WTC11 (cell line): ENCODE results near the gene TMPRSS11F.

Source experiments
- AR ChIP-seq: fragments of 250-450 bp; sonication (Bioruptor Pico); IDR thresholded peaks from 2 replicates; pipeline ENCODE4 v1.9.0; 2021; ENCODE audit warnings: mild to moderate bottlenecking
- ATF1 ChIP-seq: sonication (generic); formaldehyde crosslinking; IDR thresholded peaks from 2 replicates; pipeline ENCODE4 v1.8.1; 2023; ENCODE audit warnings: mild to moderate bottlenecking, moderate library complexity, missing genetic modification reagents
- FOXJ3 ChIP-seq: sonication (generic); formaldehyde crosslinking; IDR thresholded peaks from 2 replicates; pipeline ENCODE4 v1.9.0; 2021; ENCODE audit warnings: missing genetic modification reagents, mild to moderate bottlenecking, borderline replicate concordance
- NR1H2 ChIP-seq: sonication (generic); formaldehyde crosslinking; IDR thresholded peaks from 2 replicates; pipeline ENCODE4 v1.9.0; 2021; ENCODE audit warnings: mild to moderate bottlenecking, moderate library complexity, missing genetic modification reagents
- NR3C1 ChIP-seq: sonication (generic); formaldehyde crosslinking; conservative IDR thresholded peaks from 2 replicates; pipeline ENCODE4 v1.8.1; 2023; ENCODE audit warnings: low read depth, mild to moderate bottlenecking, missing genetic modification reagents
- SP1 ChIP-seq: sonication (generic); formaldehyde crosslinking; conservative IDR thresholded peaks from 2 replicates; pipeline ENCODE4 v1.8.1; 2022; ENCODE audit warnings: missing genetic modification reagents
- ZNF232 ChIP-seq: sonication (generic); formaldehyde crosslinking; IDR thresholded peaks from 2 replicates; pipeline ENCODE4 v1.8.0; 2022; ENCODE audit warnings: mild to moderate bottlenecking, missing genetic modification reagents
- TF ChIP-seq, protein P1 (sequence below): sonication (generic); formaldehyde crosslinking; IDR thresholded peaks from 2 replicates; pipeline ENCODE4 v1.8.1; 2023; ENCODE audit warnings: mild to moderate bottlenecking, missing genetic modification reagents, moderate library complexity
- TF ChIP-seq, protein P2 (sequence below): fragments of 200-600 bp; IDR thresholded peaks from 2 replicates; pipeline ENCODE4 v1.8.0; 2022; ENCODE audit warnings: antibody characterized with exemption

DNA sequence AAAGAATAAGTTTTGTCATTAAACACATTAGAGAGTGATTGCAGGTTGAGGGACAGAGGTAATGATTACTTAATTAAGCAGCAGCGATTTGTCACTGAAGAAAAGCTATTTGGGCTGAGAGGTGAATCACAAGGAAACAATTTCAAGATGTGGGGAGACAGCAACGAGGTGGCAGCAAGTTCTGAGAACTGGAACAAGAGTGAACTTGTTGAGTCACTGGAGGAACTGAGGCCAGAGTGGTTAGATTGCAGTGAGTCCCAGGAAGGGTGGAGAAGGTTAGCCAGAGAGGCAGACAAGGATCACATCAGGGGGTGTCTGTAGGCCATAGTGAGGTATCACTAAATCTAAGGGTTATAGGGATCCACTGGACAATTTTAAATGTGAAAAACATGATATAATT lies 108.5 kb downstream of the TMPRSS11F start:
- TF ChIP-seq SP1 (CRISPR knock-in tag) (no peak), FOXJ3 (CRISPR knock-in tag) (no peak), NR3C1 (CRISPR knock-in tag) (no peak), ATF1 (CRISPR knock-in tag) (no peak), NR1H2 (CRISPR knock-in tag) (no peak), AR (CRISPR knock-in tag) (no peak), ZNF232 (CRISPR knock-in tag) (no peak)
- TF ChIP-seq, protein P1, sequence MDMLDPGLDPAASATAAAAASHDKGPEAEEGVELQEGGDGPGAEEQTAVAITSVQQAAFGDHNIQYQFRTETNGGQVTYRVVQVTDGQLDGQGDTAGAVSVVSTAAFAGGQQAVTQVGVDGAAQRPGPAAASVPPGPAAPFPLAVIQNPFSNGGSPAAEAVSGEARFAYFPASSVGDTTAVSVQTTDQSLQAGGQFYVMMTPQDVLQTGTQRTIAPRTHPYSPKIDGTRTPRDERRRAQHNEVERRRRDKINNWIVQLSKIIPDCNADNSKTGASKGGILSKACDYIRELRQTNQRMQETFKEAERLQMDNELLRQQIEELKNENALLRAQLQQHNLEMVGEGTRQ (CRISPR knock-in tag): no peak
- TF ChIP-seq, protein P2, sequence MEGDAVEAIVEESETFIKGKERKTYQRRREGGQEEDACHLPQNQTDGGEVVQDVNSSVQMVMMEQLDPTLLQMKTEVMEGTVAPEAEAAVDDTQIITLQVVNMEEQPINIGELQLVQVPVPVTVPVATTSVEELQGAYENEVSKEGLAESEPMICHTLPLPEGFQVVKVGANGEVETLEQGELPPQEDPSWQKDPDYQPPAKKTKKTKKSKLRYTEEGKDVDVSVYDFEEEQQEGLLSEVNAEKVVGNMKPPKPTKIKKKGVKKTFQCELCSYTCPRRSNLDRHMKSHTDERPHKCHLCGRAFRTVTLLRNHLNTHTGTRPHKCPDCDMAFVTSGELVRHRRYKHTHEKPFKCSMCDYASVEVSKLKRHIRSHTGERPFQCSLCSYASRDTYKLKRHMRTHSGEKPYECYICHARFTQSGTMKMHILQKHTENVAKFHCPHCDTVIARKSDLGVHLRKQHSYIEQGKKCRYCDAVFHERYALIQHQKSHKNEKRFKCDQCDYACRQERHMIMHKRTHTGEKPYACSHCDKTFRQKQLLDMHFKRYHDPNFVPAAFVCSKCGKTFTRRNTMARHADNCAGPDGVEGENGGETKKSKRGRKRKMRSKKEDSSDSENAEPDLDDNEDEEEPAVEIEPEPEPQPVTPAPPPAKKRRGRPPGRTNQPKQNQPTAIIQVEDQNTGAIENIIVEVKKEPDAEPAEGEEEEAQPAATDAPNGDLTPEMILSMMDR: no peak
